Spleen (tissue), 11 donors: ENCODE data around the gene RTL5. TPM values are rescaled to one million over a fixed set of nuclear protein-coding genes. Genes with fewer than 3 reads are reported as not detected.

ENCODE experiments used
- DNase-seq: peaks from one replicate; pipeline ENCODE4 v3.0.0-alpha.2; 2020
- H3K27ac ChIP-seq, 8 donors: fragments of 200-600 bp; sonication (generic) in 7 of 8; 1 replicate in 4 of 8; 2 replicates in 4 of 8; pipeline versions ENCODE4 v1.5.0 to v1.8.0; 2016 to 2021; ENCODE audit warnings: inconsistent platforms in 4 of 8, mild to moderate bottlenecking in 4 of 8, moderate library complexity in 1 of 8
- H3K27me3 ChIP-seq, 7 donors: fragments of 200-600 bp; sonication (generic) in 6 of 7; replicated peaks in 1 of 7; 1 replicate in 4 of 7; 2 replicates in 3 of 7; pipeline versions ENCODE4 v1.5.0 to v1.8.0; 2016 to 2021; ENCODE audit warnings: inconsistent platforms in 3 of 7, mild to moderate bottlenecking in 1 of 7
- H3K36me3 ChIP-seq, 6 donors: fragments of 200-600 bp; sonication (generic) in 5 of 6; 1 replicate in 4 of 6; 2 replicates in 2 of 6; pipeline versions ENCODE4 v1.5.0 to v1.8.0; 2016 to 2021; ENCODE audit warnings: inconsistent platforms in 2 of 6
- H3K4me1 ChIP-seq, 6 donors: fragments of 200-600 bp; sonication (generic) in 5 of 6; 1 replicate in 3 of 6; 2 replicates in 3 of 6; pipeline versions ENCODE4 v1.5.0 to v1.8.0; 2016 to 2021; ENCODE audit warnings: inconsistent platforms in 3 of 6
- H3K4me3 ChIP-seq, 8 donors: fragments of 200-600 bp; sonication (generic) in 7 of 8; 1 replicate in 4 of 8; 2 replicates in 4 of 8; pipeline versions ENCODE4 v1.5.0 to v1.8.0; 2016 to 2021; ENCODE audit warnings: inconsistent platforms in 4 of 8, mild to moderate bottlenecking in 4 of 8, moderate library complexity in 2 of 8
- H3K9me3 ChIP-seq, 8 donors: fragments of 200-600 bp; sonication (generic) in 7 of 8; 1 replicate in 4 of 8; 2 replicates in 4 of 8; pipeline versions ENCODE4 v1.5.0 to v1.8.0; 2016 to 2021; ENCODE audit warnings: inconsistent platforms in 4 of 8
- POLR2A ChIP-seq, 3 donors: fragments of 450-650 bp; IDR thresholded peaks; one replicate each; pipeline ENCODE4 v1.5.1; 2017; ENCODE audit warnings: antibody characterized with exemption in 3 of 3, mild to moderate bottlenecking in 1 of 3
- POLR2AphosphoS5 ChIP-seq, 3 donors: sonication (generic); formaldehyde crosslinking; IDR thresholded peaks; one replicate each; pipeline ENCODE4 v1.5.1; 2017; ENCODE audit warnings: antibody characterized with exemption in 3 of 3
- WGBS, 5 donors: extraction: QIAGEN DNeasy Blood & Tissue Kit in 3 of 5; methylation state at CpG; one replicate each; pipeline versions ENCODE4 v1.1.5 to v1.1.7; 2013 to 2018; 5-methylcytosine and 5-hydroxymethylcytosine counted together
- intact Hi-C: fragments of 100-400 bp; cut with DNase I; formaldehyde crosslinking; loops from one replicate; pipeline ENCODE4 v1.15.0; 2023; ENCODE audit warnings: low total_unique reads
- polyA plus RNA-seq, 3 donors: library from polyadenylated mRNA; stranded (reverse); fragments of 200-250 nt; gene quantifications; one replicate each; pipeline ENCODE4 v1.2.1, GENCODE V29; 2013
- total RNA-seq, 7 donors: library from RNA; depleted of rRNA in 3 of 7; stranded (reverse); fragments of >200 nt in 3 of 7; fragmentation: NEBNext Ultra II Directional in 4 of 7; extraction: Animal tissue kit (Norgen Biotek cat#: 25700) in 4 of 7; gene quantifications; one replicate each; pipeline versions ENCODE4 v1.1.0 to v1.2.1, GENCODE V29; 2016 to 2021
- TF ChIP-seq, protein P1 (sequence below), 11 experiments: fragments of 200-600 bp in 7 of 11; fragments of 450-650 bp in 4 of 11; sonication (generic) in 4 of 11; IDR thresholded peaks in 8 of 11; conservative IDR thresholded peaks in 3 of 11; 1 replicate in 7 of 11; 2 replicates in 4 of 11; pipeline versions ENCODE4 v1.4.0 to v1.8.0; 2016 to 2021; ENCODE audit warnings: antibody characterized with exemption in 11 of 11, inconsistent platforms in 4 of 11, mild to moderate bottlenecking in 1 of 11
- donor health status: healthy with polysubstance abuse.
- donor health status: DM: no; HTN: no; CAD: no; lungs with moderate emphysema.
- donor health status: DM: no; HTN: no; CAD: no.
- donor health status: Bipolar disorder and iron deficiency.
- donor health status: healthy.
- donor health status: DM: no; HTN: no; CAD: no.
- donor health status: DM: yes; HTN: yes; CAD: no.

Gene RTL5
- total and polyA plus RNA-seq, 10 donors, result 0.46 to 5.9 (median 3.5) TPM

DNA sequence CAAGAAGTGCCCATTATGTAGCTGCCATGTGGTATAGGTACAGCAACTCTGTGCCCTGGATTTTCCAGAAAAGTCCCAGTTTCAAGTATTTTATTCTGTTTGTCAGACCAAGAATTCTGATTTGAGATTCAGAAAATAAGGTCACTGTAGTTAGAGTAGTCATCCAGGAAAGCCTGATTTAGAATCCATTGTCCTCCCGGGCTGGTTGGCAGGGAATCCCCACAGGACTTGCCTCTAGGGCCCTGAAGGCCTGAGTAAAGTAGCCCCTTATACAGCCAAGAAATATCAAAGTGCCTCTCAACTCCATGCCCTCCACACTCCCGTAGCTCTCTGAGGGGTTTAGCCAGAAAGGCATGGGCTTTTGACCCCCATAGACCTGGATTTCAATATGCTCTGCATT, 36.3 kb downstream of the RTL5 start:
- Histone ChIP-seq H3K27me3 (peaks cover 0 to 5% (median 0%) of the 10 kb centered on the region in 7 donors), H3K4me3 (no peak overlapping the region), H3K27ac (peak overlapping the region in 1 of 8 donors; percentile 17), H3K36me3 (no peaks in the 10 kb centered on the region), H3K4me1 (peaks cover 0 to 46% (median 13%) of the 10 kb centered on the region in 6 donors), H3K9me3 (no peaks in the 10 kb centered on the region)
- TF ChIP-seq POLR2A (IDR thresholded peaks at IDR 0.05) (no peak), POLR2AphosphoS5 (IDR thresholded peaks at IDR 0.05) (no peak)
- TF ChIP-seq, protein P1, sequence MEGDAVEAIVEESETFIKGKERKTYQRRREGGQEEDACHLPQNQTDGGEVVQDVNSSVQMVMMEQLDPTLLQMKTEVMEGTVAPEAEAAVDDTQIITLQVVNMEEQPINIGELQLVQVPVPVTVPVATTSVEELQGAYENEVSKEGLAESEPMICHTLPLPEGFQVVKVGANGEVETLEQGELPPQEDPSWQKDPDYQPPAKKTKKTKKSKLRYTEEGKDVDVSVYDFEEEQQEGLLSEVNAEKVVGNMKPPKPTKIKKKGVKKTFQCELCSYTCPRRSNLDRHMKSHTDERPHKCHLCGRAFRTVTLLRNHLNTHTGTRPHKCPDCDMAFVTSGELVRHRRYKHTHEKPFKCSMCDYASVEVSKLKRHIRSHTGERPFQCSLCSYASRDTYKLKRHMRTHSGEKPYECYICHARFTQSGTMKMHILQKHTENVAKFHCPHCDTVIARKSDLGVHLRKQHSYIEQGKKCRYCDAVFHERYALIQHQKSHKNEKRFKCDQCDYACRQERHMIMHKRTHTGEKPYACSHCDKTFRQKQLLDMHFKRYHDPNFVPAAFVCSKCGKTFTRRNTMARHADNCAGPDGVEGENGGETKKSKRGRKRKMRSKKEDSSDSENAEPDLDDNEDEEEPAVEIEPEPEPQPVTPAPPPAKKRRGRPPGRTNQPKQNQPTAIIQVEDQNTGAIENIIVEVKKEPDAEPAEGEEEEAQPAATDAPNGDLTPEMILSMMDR (IDR thresholded peaks at IDR 0.05 in 8 of 11, conservative IDR thresholded peaks at IDR 0.05 in 3 of 11), result no peak
- WGBS, 5 donors, result 30 to 54% (median 45%) methylated on average over 1 to 2 of the region's 2 CpGs
- intact Hi-C loops, result no loop called here
- no peak for DNase-seq

DNA sequence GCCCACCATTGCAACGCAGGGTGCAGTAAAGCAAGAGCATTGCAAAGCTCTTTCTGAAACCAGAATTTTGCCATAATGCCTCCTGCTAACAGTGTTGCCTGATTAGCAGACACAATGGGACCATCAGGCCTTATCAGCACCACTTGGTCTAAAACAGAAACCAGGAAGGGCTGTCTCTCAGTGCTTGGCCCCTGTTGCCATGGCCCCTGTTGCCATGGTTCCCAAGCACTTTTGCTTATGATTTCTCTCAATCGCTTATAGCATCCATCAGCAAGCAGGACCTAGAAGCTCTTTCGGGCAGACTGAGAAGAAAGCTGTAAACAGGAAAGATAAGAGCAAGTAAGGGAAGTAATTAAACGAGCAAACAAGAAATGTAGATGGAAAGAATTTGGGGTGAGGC, 36.8 kb downstream of the RTL5 start:
- Histone ChIP-seq H3K9me3 (no peaks in the 10 kb centered on the region), H3K4me3 (no peak overlapping the region), H3K36me3 (no peaks in the 10 kb centered on the region), H3K27me3 (peaks cover 0 to under 1% (median 0%) of the 10 kb centered on the region in 7 donors), H3K4me1 (peaks cover 0 to 42% (median 8%) of the 10 kb centered on the region in 6 donors), H3K27ac (peak overlapping the region in 1 of 8 donors; percentile 17)
- TF ChIP-seq, protein P1 (IDR thresholded peaks at IDR 0.05 in 8 of 11, conservative IDR thresholded peaks at IDR 0.05 in 3 of 11), result no peak
- no peak for TF ChIP-seq POLR2AphosphoS5 (IDR thresholded peaks at IDR 0.05)
- TF ChIP-seq POLR2A (IDR thresholded peaks at IDR 0.05), result no peak
- intact Hi-C loops, result no loop called here
- DNase-seq, result peak; percentile 84
- 18 to 34% (median 22%) methylated on average over 4 of the region's 4 CpGs for WGBS, 5 donors

DNA sequence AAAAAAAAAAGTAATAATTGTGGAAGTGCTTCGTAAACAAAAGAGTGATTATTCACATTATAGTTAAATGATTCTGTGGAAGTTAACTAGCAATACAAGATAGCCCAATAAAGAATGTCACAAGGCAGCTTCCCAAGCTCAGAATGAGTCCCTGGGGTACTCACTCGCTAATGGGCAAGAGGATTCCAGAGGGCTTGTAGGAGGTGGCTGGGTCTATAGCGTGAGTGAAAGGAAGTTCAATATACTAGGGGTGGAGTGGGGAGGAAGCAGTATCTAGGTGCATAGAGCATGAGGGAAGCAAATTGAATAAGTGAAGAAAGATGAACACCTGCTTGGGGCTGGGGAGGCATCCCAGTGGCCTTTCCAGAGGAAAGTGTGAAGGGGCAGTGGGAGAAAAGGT, 42.5 kb downstream of the RTL5 start:
- WGBS, 5 donors, result 65 to 89% (median 80%) methylated on average over 3 of the region's 3 CpGs
- TF ChIP-seq, protein P1 (IDR thresholded peaks at IDR 0.05 in 8 of 11, conservative IDR thresholded peaks at IDR 0.05 in 3 of 11), result no peak
- TF ChIP-seq POLR2A (IDR thresholded peaks at IDR 0.05), result no peak
- Histone ChIP-seq H3K9me3 (no peaks in the 10 kb centered on the region), H3K27ac (no peak overlapping the region), H3K4me3 (no peak overlapping the region), H3K4me1 (no peaks in the 10 kb centered on the region), H3K27me3 (no peaks in the 10 kb centered on the region), H3K36me3 (no peaks in the 10 kb centered on the region)
- no peak for DNase-seq
- intact Hi-C loops, result no loop called here

DNA sequence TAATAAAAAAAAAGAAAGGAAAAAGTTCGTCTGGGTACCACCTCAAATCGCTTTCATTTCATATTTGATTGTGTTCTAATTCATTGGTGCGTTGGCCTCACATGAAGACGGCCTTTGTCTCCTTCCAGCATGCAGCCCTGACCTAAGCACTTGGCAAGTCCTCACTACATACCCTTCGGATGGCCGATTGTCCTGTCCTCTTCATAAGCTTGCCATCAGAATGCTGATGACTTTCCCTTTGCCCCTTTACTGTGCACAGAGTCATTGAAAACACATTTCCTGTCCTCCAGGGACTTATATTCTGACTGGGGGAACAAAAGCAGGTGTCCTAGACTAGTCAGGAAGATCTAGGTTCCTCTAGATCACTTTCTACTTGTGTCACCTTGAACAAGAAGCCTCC, 43.0 kb downstream of the RTL5 start:
- H3K4me3 ChIP-seq, result no peak overlapping the region
- no peak for TF ChIP-seq POLR2AphosphoS5 (IDR thresholded peaks at IDR 0.05)
- TF ChIP-seq POLR2A (IDR thresholded peaks at IDR 0.05), result no peak
- TF ChIP-seq, protein P1 (IDR thresholded peaks at IDR 0.05 in 8 of 11, conservative IDR thresholded peaks at IDR 0.05 in 3 of 11), result no peak
- no peaks in the 10 kb centered on the region for H3K27me3 ChIP-seq
- no peak overlapping the region for H3K27ac ChIP-seq
- H3K9me3 ChIP-seq, result no peaks in the 10 kb centered on the region
- 59 to 89% (median 78%) methylated on average over 6 of the region's 6 CpGs for WGBS, 5 donors
- no peaks in the 10 kb centered on the region for H3K4me1 ChIP-seq
- no peak for DNase-seq
- intact Hi-C loops, result no loop called here
- H3K36me3 ChIP-seq, result no peaks in the 10 kb centered on the region
